GM19035 (cell line): ENCODE data around the gene LITAFD.
"Not testable (repeated sequence)": the region's sequence is repeated elsewhere in the genome, so short reads cannot be mapped to it uniquely, and the experiment has no call there.

ENCODE experiments used
- ATAC-seq: cut with Tn5 transposase; IDR thresholded peaks from one replicate; pipeline ENCODE4 v1.9.1; 2021; ENCODE audit not compliant: unreplicated experiment

LITAFD gene

DNA sequence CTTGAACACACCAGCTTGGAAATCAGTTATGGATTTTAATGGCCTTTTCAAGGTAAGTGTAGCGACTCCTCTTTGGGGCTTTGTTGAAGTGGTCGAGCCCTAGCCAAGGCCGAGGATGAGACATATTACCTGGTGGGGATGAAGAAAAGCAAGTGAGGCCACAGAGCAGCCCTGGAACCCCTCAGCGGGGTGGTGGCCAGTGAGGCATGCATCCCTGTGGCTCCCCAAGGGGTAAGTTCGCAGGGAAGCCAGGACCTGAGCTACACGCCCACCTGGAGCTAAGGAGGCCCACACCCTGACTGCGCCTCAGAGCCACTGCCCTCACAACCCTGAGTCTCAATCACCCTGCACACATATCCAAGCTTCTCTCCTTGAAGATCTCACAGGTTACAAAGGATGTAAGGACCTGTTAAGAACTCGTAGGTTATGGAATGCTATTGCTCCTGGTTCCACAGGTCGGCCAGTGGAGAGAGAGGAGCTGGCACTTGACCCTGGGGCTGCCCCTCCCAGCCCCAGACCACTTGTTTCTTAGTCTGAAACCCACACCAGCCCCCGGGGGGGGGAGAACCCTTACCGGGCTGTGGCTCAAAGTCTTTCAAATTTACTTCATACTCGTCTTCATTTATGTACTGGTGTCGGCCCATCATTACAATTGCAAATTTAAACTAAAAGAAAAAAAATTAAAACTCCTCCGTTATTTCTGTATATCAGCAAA is 12.0 kb downstream of the LITAFD start:
- ATAC-seq, result no peak

- ATAC-seq, result no peak
Observed at GRCh38 chr16:8894736-8895334, 12.7 kb downstream of the LITAFD start.

DNA sequence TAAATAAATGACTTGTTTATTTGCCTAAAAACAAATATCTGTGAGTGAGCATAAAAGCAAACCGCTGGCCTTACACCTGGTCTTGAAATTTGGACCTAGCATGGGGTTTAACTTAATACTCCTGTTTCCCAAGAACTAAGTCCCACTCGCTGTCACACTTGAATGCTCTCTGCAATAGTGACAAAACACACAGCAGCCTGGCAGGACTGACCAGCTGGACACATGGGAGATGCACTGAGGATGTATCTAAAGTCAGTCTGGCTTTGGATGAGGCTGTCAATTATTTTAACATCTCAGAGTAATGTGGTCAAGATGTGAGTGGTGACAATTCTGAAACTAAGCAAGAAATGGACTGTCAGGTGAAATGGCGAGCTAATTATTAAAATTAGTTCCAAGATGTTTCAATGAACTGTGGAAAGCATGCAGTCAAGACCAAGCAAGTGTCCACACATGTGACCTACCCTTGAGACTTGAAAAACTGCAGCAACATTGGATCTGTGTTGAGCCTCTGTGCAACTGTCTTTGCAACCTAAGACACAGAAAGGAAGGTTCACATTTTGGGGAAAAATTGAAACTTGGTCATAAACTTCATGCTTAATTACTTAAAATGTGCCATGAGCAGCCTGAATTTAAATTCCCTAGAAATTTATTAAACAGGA is 16.6 kb downstream of the LITAFD start:
- no peak for ATAC-seq

GRCh38 chr16:8899709-8900317 is 17.7 kb downstream of the LITAFD start:
- ATAC-seq, result no peak

GRCh38 chr16:8900343-8900742 is 18.2 kb downstream of the LITAFD start:
- no peak for ATAC-seq

DNA sequence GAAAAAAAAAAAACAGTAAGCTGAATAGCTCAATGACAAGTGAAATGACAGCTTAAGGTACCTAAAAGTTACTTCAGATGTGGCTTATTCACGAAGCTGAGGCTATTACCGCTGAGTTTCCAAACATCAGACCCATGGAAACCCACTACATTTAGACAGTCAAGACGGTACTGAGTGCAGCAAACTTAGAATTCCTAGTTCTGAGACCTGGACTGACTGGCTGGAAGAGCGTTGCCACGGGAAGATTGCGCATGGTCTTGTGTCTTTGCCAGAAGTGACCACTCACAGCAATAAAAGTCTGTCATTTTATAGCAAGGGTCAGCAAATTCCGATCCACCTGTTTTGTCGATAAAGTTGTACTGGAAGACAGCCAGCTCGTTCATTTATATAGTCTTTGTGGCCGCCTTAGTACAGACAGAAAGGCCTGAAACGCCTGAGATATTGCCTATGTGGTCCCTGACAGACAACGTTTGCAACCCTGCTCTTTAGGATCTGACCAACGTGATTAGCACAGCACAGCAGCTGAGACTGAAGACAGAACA is 19.2 kb downstream of the LITAFD start:
- ATAC-seq, result no peak

DNA sequence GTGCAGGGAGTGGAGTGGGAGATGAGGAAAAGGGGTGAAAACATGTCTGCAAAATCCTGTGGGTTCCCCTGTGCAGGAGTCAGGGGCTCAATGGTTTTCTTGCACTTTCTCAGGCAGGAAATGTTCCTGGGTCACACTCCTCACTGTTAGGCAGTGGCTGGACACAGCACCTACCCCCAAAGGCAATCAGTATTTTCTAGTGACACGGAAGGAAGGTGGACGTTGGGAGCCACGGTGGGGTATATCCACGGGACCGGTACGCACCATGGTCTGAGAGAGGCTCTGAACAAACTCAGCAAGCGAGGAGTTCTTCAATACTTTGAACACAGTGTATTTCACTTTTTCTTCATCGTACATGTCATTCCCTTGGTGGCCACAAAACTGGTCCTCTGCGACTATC is 20.9 kb downstream of the LITAFD start:
- no peak for ATAC-seq

GRCh38 chr16:8904018-8904430 is 21.9 kb downstream of the LITAFD start:
- no peak for ATAC-seq

DNA sequence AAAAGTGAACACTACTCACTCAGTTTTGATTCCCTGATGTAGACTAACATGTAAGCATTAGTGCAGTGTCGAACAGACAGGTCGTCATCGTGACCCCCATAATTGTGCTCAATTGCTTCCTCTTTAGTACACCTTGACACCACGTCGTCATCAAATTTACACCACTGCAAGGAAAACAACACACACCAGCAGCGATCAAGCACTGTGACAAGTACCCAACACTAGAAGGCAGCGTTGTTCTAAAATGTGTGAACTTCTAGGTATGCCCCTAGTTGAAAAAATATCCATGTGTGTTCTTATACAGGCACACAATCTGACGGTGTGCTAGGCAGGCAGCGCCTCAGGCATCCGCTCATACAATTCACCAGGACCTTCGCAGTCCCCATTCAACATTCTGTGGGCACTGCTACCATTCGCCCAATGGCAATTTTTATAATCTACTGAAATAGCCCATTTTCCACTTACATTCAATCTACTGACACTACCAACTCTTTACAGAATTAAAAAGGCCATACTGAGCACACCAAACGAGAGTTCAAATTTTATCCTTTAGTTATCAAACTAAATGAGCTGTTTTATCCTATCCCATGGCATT is 23.1 kb downstream of the LITAFD start:
- no peak for ATAC-seq

- no peak for ATAC-seq
Observed at GRCh38 chr16:8905795-8906591, 23.8 kb downstream of the LITAFD start.

DNA sequence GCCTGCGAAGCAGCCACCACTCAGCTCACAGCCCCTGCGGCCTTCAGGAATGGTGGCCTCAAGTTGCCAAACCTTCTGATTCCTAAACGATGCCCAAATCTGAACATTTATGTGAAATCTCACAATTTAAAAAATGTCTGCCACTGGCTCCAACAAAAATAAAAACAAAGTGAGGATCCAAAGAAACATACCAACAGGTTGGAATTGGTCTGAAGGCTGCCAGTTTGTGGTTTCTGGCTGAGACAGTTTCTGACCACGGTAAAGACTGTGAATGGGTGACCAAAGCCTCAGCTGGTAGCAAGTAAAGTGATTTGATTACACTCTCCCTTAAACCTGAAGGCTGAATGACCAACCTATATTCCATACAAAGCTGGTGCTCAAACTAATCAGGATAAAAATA is 24.9 kb downstream of the LITAFD start:
- no peak for ATAC-seq

GRCh38 chr16:8908810-8909468 is 26.8 kb downstream of the LITAFD start:
- ATAC-seq, result no peak

- ATAC-seq, result no peak
Observed at GRCh38 chr16:8910811-8911210, 28.7 kb downstream of the LITAFD start.

GRCh38 chr16:8912793-8913192 is 30.6 kb downstream of the LITAFD start:
- no peak for ATAC-seq

DNA sequence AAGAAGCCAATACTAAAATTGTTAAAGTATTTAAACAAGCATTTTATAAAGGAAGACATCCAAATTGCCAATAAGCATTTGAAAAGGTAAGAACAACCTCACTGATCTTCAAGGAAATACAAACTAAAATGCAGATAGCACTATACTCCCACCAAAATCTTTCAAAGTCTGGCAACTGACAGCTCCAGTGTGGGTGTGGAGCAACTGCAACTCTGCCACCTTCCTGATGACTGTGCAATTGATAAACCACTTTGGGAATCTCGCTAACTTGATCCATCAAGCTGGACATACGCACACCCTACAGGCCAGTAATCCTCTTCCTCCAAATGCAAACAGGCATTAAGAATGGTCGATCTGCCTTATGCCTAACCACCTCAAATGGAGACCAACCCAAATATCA is 31.9 kb downstream of the LITAFD start:
- ATAC-seq, result no peak

DNA sequence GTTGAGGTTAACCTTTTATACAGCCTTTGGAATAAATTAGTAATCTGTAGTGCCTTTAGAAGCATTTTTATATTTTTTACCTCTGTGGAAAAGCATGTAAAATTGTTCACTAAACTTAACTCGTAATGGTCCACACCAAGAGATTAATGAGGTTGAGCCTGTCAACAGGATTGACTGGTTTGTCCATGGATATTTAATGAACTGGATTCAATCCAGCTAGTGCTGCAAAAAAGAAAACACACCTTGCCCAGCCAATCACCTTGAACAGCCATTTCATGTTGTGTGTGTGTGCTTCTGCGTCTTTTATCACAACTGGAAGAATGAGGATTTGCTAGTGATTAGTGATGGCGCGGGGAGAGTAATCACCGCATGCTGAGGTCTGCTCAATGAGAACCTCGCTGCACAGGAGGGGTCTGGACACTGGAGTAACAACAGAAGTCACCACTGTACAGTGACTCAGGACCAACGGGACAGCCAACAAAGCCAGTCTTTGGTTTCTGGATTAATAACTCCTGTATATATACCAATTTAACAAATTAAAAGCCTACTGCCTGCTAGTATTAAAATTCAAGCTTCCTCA is 33.7 kb downstream of the LITAFD start:
- ATAC-seq, result no peak

GRCh38 chr16:8916541-8917225 is 34.5 kb downstream of the LITAFD start:
- no peak for ATAC-seq

GRCh38 chr16:8917336-8917735 is 35.2 kb downstream of the LITAFD start:
- ATAC-seq, result not testable (repeated sequence)
